Hypothalamus (tissue), 51 donors: ENCODE measurements around the gene S1PR5.
A peak's percentile ranks its signal among the peaks of the same experiment; 100 is the strongest.

Source experiments
- DNase-seq, 51 donors: peaks; one replicate each; lab custom pipeline; 2025; lab: John Stamatoyannopoulos, UW

Gene S1PR5

DNA sequence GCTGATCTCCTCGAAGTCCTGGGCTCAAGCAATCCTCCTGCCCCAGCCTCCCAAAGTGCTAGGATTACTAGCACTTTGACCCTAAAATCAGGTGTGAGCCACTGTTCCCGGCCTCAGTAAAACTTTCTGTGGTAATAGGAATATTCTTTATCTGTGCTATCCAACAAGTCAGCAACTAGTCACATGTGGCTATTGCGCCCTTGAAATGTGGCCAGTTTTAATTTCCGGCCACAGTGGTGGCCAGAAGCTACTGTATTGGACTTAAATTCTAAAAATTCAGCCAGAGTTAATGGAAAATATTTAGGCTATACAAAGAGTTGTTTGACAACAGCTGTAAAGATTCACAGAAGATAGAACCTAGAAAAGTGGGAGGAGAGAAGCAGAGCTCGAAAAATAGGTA lies 44.1 kb downstream of the S1PR5 start:
- no peak for DNase-seq

- DNase-seq: peak in 1 of 51 donors; percentile 4
Observed at GRCh38 chr19:10471909-10472308, 45.3 kb downstream of the S1PR5 start.

- no peak for DNase-seq
Observed at GRCh38 chr19:10468133-10468532, 49.1 kb downstream of the S1PR5 start.

GRCh38 chr19:10467104-10467706 lies 50.0 kb downstream of the S1PR5 start:
- no peak for DNase-seq

DNA sequence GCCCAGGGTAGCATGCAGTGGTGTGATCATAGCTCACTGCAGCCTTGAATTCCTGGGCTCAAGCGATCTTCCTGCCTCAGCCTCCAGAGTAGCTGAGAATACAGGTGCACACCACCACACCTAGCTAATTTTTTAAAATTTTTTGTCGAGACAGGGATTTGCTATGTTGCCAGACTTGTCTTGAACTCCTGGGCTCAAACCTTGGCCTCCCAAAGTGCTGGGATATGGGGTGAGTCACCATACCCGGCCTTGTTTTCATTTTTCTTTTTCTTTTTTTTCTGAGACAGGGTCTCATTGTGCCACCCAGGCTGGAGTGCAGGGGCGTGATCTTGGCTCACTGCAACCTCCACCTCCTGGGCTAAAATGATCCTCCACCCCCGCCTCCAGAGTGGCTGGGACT lies 52.8 kb downstream of the S1PR5 start:
- no peak for DNase-seq
